Calu3 (cell line): ENCODE results near the gene ETV3L. TPM values are rescaled to one million over a fixed set of nuclear protein-coding genes. Genes with fewer than 3 reads are reported as not detected.

Experiments
- BruUV-seq: library from RNA; stranded (reverse); fragments of 400-500 nt; replicated peaks from 2 replicates; lab custom pipeline; 2021; lab: Mats Ljungman, UMichigan
- CTCF ChIA-PET: fragments of 300-600 bp; sonication (Branson Sonifier 250); formaldehyde crosslinking; loops from one replicate; lab custom pipeline; 2022; ENCODE audit warnings: antibody characterized with exemption; lab: Charles Lee
- DNase-seq: peaks from one replicate; pipeline ENCODE4 v3.0.0; 2022
- H3K27ac Mint-ChIP-seq: one replicate; pipeline ENCODE4 v1.8.0; 2022; ENCODE audit warnings: mixed read lengths; ENCODE audit not compliant: unreplicated experiment
- H3K27me3 Mint-ChIP-seq: one replicate; pipeline ENCODE4 v1.8.0; 2022; ENCODE audit warnings: mixed read lengths; ENCODE audit not compliant: unreplicated experiment
- H3K36me3 Mint-ChIP-seq: one replicate; pipeline ENCODE4 v1.8.0; 2022; ENCODE audit warnings: mild to moderate bottlenecking, moderate library complexity, mixed read lengths; ENCODE audit not compliant: insufficient read depth, unreplicated experiment
- H3K4me1 Mint-ChIP-seq: one replicate; pipeline ENCODE4 v1.8.0; 2022; ENCODE audit warnings: mild to moderate bottlenecking, low read depth, mixed read lengths; ENCODE audit not compliant: unreplicated experiment
- H3K4me3 Mint-ChIP-seq: one replicate; pipeline ENCODE4 v1.8.0; 2022; ENCODE audit warnings: mild to moderate bottlenecking, low read depth, moderate library complexity, mixed read lengths; ENCODE audit not compliant: unreplicated experiment
- H3K9me3 Mint-ChIP-seq: one replicate; pipeline ENCODE4 v1.8.0; 2022; ENCODE audit warnings: low read depth, mixed read lengths; ENCODE audit not compliant: unreplicated experiment
- CTCF ChIP-seq: fragments of 200-600 bp; IDR thresholded peaks from one replicate; pipeline ENCODE4 v1.8.0; 2022; ENCODE audit warnings: antibody characterized with exemption; ENCODE audit not compliant: unreplicated experiment
- intact Hi-C: fragments of 100-400 bp; cut with micrococcal nuclease; formaldehyde crosslinking; loops from one replicate; pipeline ENCODE4 v1.10.0; 2022; ENCODE audit not compliant: unreplicated experiment
- total RNA-seq: library from RNA; stranded (reverse); gene quantifications from 2 replicates; pipeline ENCODE4 v1.2.3, GENCODE V29; 2022

The ETV3L gene
- total RNA-seq, 1 experiment from 2014 or later: not detected

GRCh38 chr1:157090771-157091170, 8.8 kb downstream of the ETV3L start:
- no peaks in the 10 kb centered on the region for H3K36me3 Mint-ChIP-seq
- H3K27me3 Mint-ChIP-seq: no peaks in the 10 kb centered on the region
- no peak for TF ChIP-seq CTCF
- no peak overlapping the region for H3K27ac Mint-ChIP-seq
- no TSS peak for BruUV-seq
- H3K4me1 Mint-ChIP-seq: peaks cover 12% of the 10 kb centered on the region
- CTCF ChIA-PET: interaction anchor here (1.0 to 3.0 kb wide), 11 partner anchors 10 to 72 kb away, joined by 3 to 268 read pairs (median 8); partner anchors contain the start of gene ETV3
- no peaks in the 10 kb centered on the region for H3K9me3 Mint-ChIP-seq
- peak; percentile 50 for DNase-seq
- H3K4me3 Mint-ChIP-seq: no peak overlapping the region
- intact Hi-C loops: loop anchor here (1.0 to 5.0 kb wide), 2 partner anchors 47 to 65 kb away; partner anchors contain the start of gene ETV3

GRCh38 chr1:157090196-157090647, 9.4 kb downstream of the ETV3L start:
- intact Hi-C loops: loop anchor here (1.0 to 5.0 kb wide), 2 partner anchors 47 to 65 kb away; partner anchors contain the start of gene ETV3
- no peak overlapping the region for H3K4me3 Mint-ChIP-seq

DNA sequence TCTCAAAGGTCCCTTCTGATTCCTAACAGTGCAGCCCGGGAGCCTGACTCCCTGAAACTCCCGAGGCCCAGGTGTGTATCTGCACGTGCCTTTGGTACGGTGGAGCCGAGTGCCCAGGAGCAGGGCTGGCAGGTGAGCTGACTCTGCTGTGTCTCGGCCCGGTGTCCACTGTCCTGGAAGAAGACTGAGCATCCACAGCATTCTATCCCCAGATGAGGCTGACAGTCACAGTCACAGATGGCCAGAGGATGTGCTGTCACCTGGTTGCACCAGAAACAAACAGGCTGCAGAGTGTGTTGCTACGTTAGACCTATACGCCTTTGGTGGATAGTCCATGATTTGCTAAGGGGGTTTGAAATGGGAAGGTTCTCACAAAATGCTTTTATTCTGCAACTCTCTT, 9.8 kb downstream of the ETV3L start:
- Mint-ChIP-seq H3K27me3 (no peaks in the 10 kb centered on the region), H3K27ac (no peak overlapping the region), H3K4me3 (no peak overlapping the region), H3K9me3 (no peaks in the 10 kb centered on the region), H3K36me3 (no peaks in the 10 kb centered on the region), H3K4me1 (peaks cover 12% of the 10 kb centered on the region)
- CTCF ChIA-PET: interaction anchor here (0.6 to 3.0 kb wide), 22 partner anchors 9 to 416 kb away, joined by 3 to 268 read pairs (median 4); partner anchors contain the start of gene ETV3
- no TSS peak for BruUV-seq
- no peak for TF ChIP-seq CTCF
- DNase-seq: no peak
- intact Hi-C loops: loop anchor here (1.0 to 10.0 kb wide), 3 partner anchors 48 to 395 kb away; partner anchors contain the start of gene ETV3

More at GRCh38 chr1:157090196-157090647, 9.4 kb downstream of the ETV3L start:
- CTCF ChIA-PET: interaction anchor here (0.6 to 3.0 kb wide), 22 partner anchors 9 to 415 kb away, joined by 3 to 268 read pairs (median 4); partner anchors contain the start of gene ETV3
- no TSS peak for BruUV-seq
- Mint-ChIP-seq H3K27me3 (no peaks in the 10 kb centered on the region), H3K9me3 (no peaks in the 10 kb centered on the region), H3K36me3 (no peaks in the 10 kb centered on the region), H3K4me1 (peaks cover 12% of the 10 kb centered on the region), H3K27ac (no peak overlapping the region)
- peak; percentile 94 for DNase-seq
- TF ChIP-seq CTCF: peak; percentile 95

DNA sequence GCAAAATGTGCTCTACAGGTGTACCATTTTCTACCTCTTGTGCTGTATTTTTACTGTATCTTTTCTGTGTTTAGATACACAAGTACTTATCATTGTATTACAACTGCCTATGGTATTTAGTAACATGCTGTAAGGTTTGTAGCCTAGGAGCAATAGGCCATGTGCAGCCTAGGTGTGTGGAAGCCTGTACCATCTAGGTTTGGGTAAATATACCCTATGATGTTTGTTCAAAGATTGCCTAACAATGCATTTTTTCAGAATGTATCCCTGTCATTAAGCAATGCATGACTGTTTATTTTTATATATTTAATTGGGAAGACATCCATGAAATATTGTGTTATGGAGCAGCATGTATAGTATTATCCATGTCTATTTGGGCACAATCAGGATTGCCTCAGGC, 11.0 kb downstream of the ETV3L start:
- Mint-ChIP-seq H3K4me3 (no peak overlapping the region), H3K27me3 (peaks cover 7% of the 10 kb centered on the region), H3K4me1 (peaks cover 12% of the 10 kb centered on the region), H3K9me3 (no peaks in the 10 kb centered on the region), H3K27ac (no peak overlapping the region), H3K36me3 (no peaks in the 10 kb centered on the region)
- TF ChIP-seq CTCF: no peak
- DNase-seq: no peak
- intact Hi-C loops: loop anchor here (10.0 kb wide), 1 partner anchor 396 kb away; no protein-coding TSS in a partner anchor
- CTCF ChIA-PET: interaction anchor here (0.9 to 2.2 kb wide), 3 partner anchors 14 to 67 kb away, joined by 3 to 16 read pairs (median 4); no protein-coding TSS in a partner anchor
- BruUV-seq: no TSS peak
